H1 (cell line): ENCODE measurements around the gene IFITM10. TPM values are rescaled to one million over a fixed set of nuclear protein-coding genes. Genes with fewer than 3 reads are reported as not detected.
A peak's percentile ranks its signal among the peaks of the same experiment; 100 is the strongest.

Source experiments
- CTCF ChIA-PET: fragments of 300-600 bp; sonication (Branson Sonifier 250); formaldehyde crosslinking; loops from one replicate; lab custom pipeline; 2021; ENCODE audit not compliant: partially characterized antibody; lab: Charles Lee
- POLR2A ChIA-PET: fragments of 300-600 bp; sonication (Branson Sonifier 250); formaldehyde crosslinking; loops from one replicate; lab custom pipeline; 2021; ENCODE audit warnings: inconsistent platforms; ENCODE audit not compliant: partially characterized antibody; lab: Charles Lee
- DNase-seq, 2 experiments: peaks; one replicate each; pipeline versions ENCODE4 v3.0.0 to v3.0.0-alpha.2; 2010 to 2022; ENCODE audit warnings: low spot score in 2 of 2, low read depth in 1 of 2, mixed read lengths in 1 of 2
- FAIRE-seq: peaks from 2 replicates; lab custom pipeline; 2011; peaks lifted over from hg19 to GRCh38; lab: Jason Lieb, UNC
- H2AFZ ChIP-seq: 2 replicates; pipeline ENCODE4 v1.8.1; 2012; ENCODE audit warnings: low read length, inconsistent platforms
- H2AK5ac ChIP-seq: 2 replicates; pipeline ENCODE4 v1.6.1; 2013; ENCODE audit warnings: low read depth, low read length
- H2BK120ac ChIP-seq: replicated peaks from 2 replicates; pipeline ENCODE3; 2013; ENCODE audit warnings: low read depth, low read length, inconsistent platforms
- H2BK12ac ChIP-seq: 2 replicates; pipeline ENCODE4 v1.6.1; 2013; ENCODE audit warnings: low read depth, low read length
- H2BK15ac ChIP-seq: 2 replicates; pipeline ENCODE4 v1.6.1; 2013; ENCODE audit warnings: low read length
- H2BK20ac ChIP-seq: 2 replicates; pipeline ENCODE4 v1.6.1; 2013; ENCODE audit warnings: low read length
- H2BK5ac ChIP-seq: 2 replicates; pipeline ENCODE4 v1.6.1; 2013; ENCODE audit warnings: low read depth, low read length
- H3K14ac ChIP-seq: 2 replicates; pipeline ENCODE4 v1.6.1; 2013; ENCODE audit warnings: inconsistent platforms; ENCODE audit not compliant: insufficient read length
- H3K18ac ChIP-seq: 2 replicates; pipeline ENCODE4 v1.6.1; 2013; ENCODE audit warnings: low read length; ENCODE audit errors: extremely low read depth
- H3K23ac ChIP-seq: 2 replicates; pipeline ENCODE4 v1.6.1; 2013; ENCODE audit warnings: inconsistent platforms; ENCODE audit not compliant: insufficient read length
- H3K23me2 ChIP-seq: 2 replicates; pipeline ENCODE4 v1.6.1; 2013; ENCODE audit warnings: low read depth, low read length
- H3K27ac ChIP-seq: 2 replicates; pipeline ENCODE4 v1.6.1; 2011; ENCODE audit warnings: low read depth, low read length, inconsistent platforms
- H3K27me3 ChIP-seq, 4 experiments: replicated peaks in 1 of 4; 1 replicate in 1 of 4; 2 replicates in 3 of 4; pipeline versions ENCODE4 v1.6.1 to v1.8.1; 2011 to 2013; ENCODE audit warnings: low read length in 3 of 4, mild to moderate bottlenecking in 3 of 4, inconsistent platforms in 2 of 4, mixed read lengths in 2 of 4, moderate library complexity in 1 of 4; ENCODE audit not compliant: control insufficient read depth in 3 of 4, insufficient read depth in 3 of 4; ENCODE audit errors: extremely low read depth in 1 of 4
- H3K36me3 ChIP-seq, 4 experiments: 2 replicates each; pipeline versions ENCODE4 v1.6.1 to v1.8.1; 2011 to 2013; ENCODE audit warnings: mild to moderate bottlenecking in 4 of 4, low read length in 3 of 4, moderate library complexity in 2 of 4, control low read depth in 1 of 4, inconsistent platforms in 1 of 4; ENCODE audit not compliant: insufficient read depth in 4 of 4, control insufficient read depth in 2 of 4
- H3K4ac ChIP-seq: replicated peaks from 2 replicates; pipeline ENCODE3; 2013; ENCODE audit warnings: low read length, low read depth, mixed read lengths, inconsistent platforms; ENCODE audit not compliant: insufficient read length
- H3K4me1 ChIP-seq, 4 experiments: replicated peaks in 1 of 4; 1 replicate in 1 of 4; 2 replicates in 3 of 4; pipeline versions ENCODE4 v1.6.1 to v1.8.1; 2011 to 2013; ENCODE audit warnings: low read length in 3 of 4, inconsistent platforms in 2 of 4, mixed read lengths in 1 of 4; ENCODE audit not compliant: insufficient read depth in 4 of 4, control insufficient read depth in 3 of 4
- H3K4me2 ChIP-seq, 2 experiments: 2 replicates each; pipeline versions ENCODE4 v1.6.1 to v1.8.1; 2011 to 2013; ENCODE audit warnings: low read depth in 2 of 2, low read length in 2 of 2, control low read depth in 1 of 2, inconsistent platforms in 1 of 2, mild to moderate bottlenecking in 1 of 2; ENCODE audit not compliant: insufficient read depth in 1 of 2
- H3K4me3 ChIP-seq, 4 experiments: fragments of 200-600, 300-600 bp in 1 of 4; sonication (generic), shearing (Covaris generic), sonication (Bioruptor Twin) in 1 of 4; 2 replicates each; pipeline versions ENCODE4 v1.5.1 to v1.8.1; 2011 to 2016; ENCODE audit warnings: low read length in 4 of 4, low read depth in 3 of 4, control low read depth in 2 of 4, inconsistent platforms in 2 of 4, mild to moderate bottlenecking in 2 of 4, mixed read lengths in 1 of 4, moderate library complexity in 1 of 4; ENCODE audit not compliant: insufficient read depth in 2 of 4; ENCODE audit errors: extremely low read depth in 1 of 4
- H3K56ac ChIP-seq: replicated peaks from 2 replicates; pipeline ENCODE3; 2013; ENCODE audit warnings: low read depth, mild to moderate bottlenecking, mixed read lengths, low read length, inconsistent platforms; ENCODE audit not compliant: insufficient read length
- H3K79me1 ChIP-seq: 2 replicates; pipeline ENCODE4 v1.6.1; 2013; ENCODE audit warnings: low read depth, low read length, control low read depth
- H3K79me2 ChIP-seq, 2 experiments: 2 replicates each; pipeline versions ENCODE4 v1.6.1 to v1.8.1; 2012 to 2013; ENCODE audit warnings: low read length in 2 of 2, mild to moderate bottlenecking in 2 of 2, inconsistent platforms in 1 of 2; ENCODE audit not compliant: insufficient read depth in 2 of 2, control insufficient read depth in 1 of 2
- H3K9ac ChIP-seq, 4 experiments: replicated peaks in 1 of 4; 1 replicate in 1 of 4; 2 replicates in 3 of 4; pipeline versions ENCODE4 v1.6.1 to v1.8.1; 2011 to 2013; ENCODE audit warnings: low read depth in 3 of 4, low read length in 3 of 4, control low read depth in 2 of 4, mild to moderate bottlenecking in 2 of 4, moderate library complexity in 2 of 4, inconsistent platforms in 1 of 4; ENCODE audit errors: extremely low read depth in 1 of 4
- H3K9me3 ChIP-seq, 2 experiments: 2 replicates each; pipeline versions ENCODE4 v1.6.1 to v1.8.1; 2012 to 2013; ENCODE audit warnings: mild to moderate bottlenecking in 2 of 2, moderate library complexity in 2 of 2, control low read depth in 1 of 2, inconsistent platforms in 1 of 2, low read depth in 1 of 2, low read length in 1 of 2, mixed read lengths in 1 of 2; ENCODE audit not compliant: insufficient read depth in 2 of 2
- H4K20me1 ChIP-seq, 2 experiments: replicated peaks in 1 of 2; 2 replicates each; pipeline versions ENCODE3 to v1.8.1; 2011 to 2013; ENCODE audit warnings: inconsistent platforms in 2 of 2, low read length in 2 of 2, mild to moderate bottlenecking in 1 of 2; ENCODE audit not compliant: insufficient read depth in 2 of 2, control insufficient read depth in 1 of 2
- H4K5ac ChIP-seq: 2 replicates; pipeline ENCODE4 v1.6.1; 2013; ENCODE audit warnings: low read length, low read depth, mixed read lengths, inconsistent platforms; ENCODE audit not compliant: insufficient read length
- H4K8ac ChIP-seq: 2 replicates; pipeline ENCODE4 v1.8.0; 2013; ENCODE audit warnings: mild to moderate bottlenecking, moderate library complexity, low read length, inconsistent platforms; ENCODE audit not compliant: insufficient read depth; ENCODE audit errors: extremely low read depth
- H4K91ac ChIP-seq: replicated peaks from 2 replicates; pipeline ENCODE3; 2013; ENCODE audit warnings: low read length, mixed read lengths, inconsistent platforms; ENCODE audit not compliant: insufficient read length
- CREB1 ChIP-seq: IDR thresholded peaks from 2 replicates; pipeline ENCODE4 v1.6.1; 2012; ENCODE audit warnings: inconsistent platforms
- HDAC6 ChIP-seq: IDR thresholded peaks from one replicate; pipeline ENCODE4 v1.7.1; 2012; ENCODE audit warnings: low read depth, mild to moderate bottlenecking, inconsistent platforms, low read length, moderate library complexity
- KDM5A ChIP-seq: fragments of 200-600 bp; IDR thresholded peaks from 2 replicates; pipeline ENCODE4 v1.7.1; 2012; ENCODE audit warnings: mild to moderate bottlenecking, low read length, inconsistent platforms, mixed read lengths
- MAFK ChIP-seq: IDR thresholded peaks from 2 replicates; pipeline ENCODE4 v1.6.1; 2012; ENCODE audit warnings: low read depth, mild to moderate bottlenecking, improper control_type of control experiment, low read length
- SRF ChIP-seq: IDR thresholded peaks from 2 replicates; pipeline ENCODE4 v1.6.1; 2011; ENCODE audit warnings: mild to moderate bottlenecking, low read depth, low read length, moderate library complexity
- WGBS, 2 experiments: shearing (Covaris generic) in 1 of 2; methylation state at CpG; one replicate each; pipeline versions ENCODE4 v1.1.6 to v1.1.7; 2013 to 2015; ENCODE audit warnings: low lambda C conversion rate in 2 of 2, mixed read lengths in 2 of 2, inconsistent platforms in 1 of 2, low coverage in 1 of 2, missing lambda C conversion rate in 1 of 2; ENCODE audit not compliant: insufficient replicate concordance in 2 of 2, insufficient coverage in 1 of 2, insufficient read length in 1 of 2; ENCODE audit errors: extremely low coverage in 1 of 2, missing lambda C conversion rate in 1 of 2; 5-methylcytosine and 5-hydroxymethylcytosine counted together
- polyA plus RNA-seq, 7 experiments: library from polyadenylated mRNA; depleted of rRNA in 3 of 7; stranded (reverse) in 5 of 7; unstranded in 2 of 7; fragments of >200 nt in 5 of 7; fragments of 200-250 nt in 2 of 7; gene quantifications; 1 replicate in 5 of 7; 2 replicates in 1 of 7; 4 replicates in 1 of 7; pipeline versions ENCODE4 v1.2.1 to v1.2.3, GENCODE V29; 2011 to 2013; ENCODE audit warnings: missing spikeins in 2 of 7, mixed read lengths in 2 of 7
- total RNA-seq: library from RNA; stranded (reverse); fragmentation: NEBNext Ultra II Directional; extraction: Animal tissue kit (Norgen Biotek cat#: 25700); gene quantifications from 2 replicates; pipeline ENCODE4 v1.2.1, GENCODE V29; 2021

IFITM10 gene
- total and polyA plus RNA-seq, 2 of the 8 experiments (the other 6 are each of a cell fraction or from before 2014, with no cell fraction given): 0.08 to 0.22 TPM

GRCh38 chr11:1762537-1763302 is 12.3 kb upstream of the IFITM10 start:
- H3K27me3 ChIP-seq: no peaks in the 10 kb centered on the region
- H3K4ac ChIP-seq: no peak overlapping the region
- no peak overlapping the region for H2BK15ac ChIP-seq
- FAIRE-seq: no peak
- H4K91ac ChIP-seq: no peak overlapping the region
- no peak overlapping the region for H2BK5ac ChIP-seq
- POLR2A ChIA-PET: interaction anchor here (0.8 to 2.4 kb wide), 4 partner anchors 8 to 14 kb away, joined by 3 to 6 read pairs (median 3); no protein-coding TSS in a partner anchor
- H3K79me2 ChIP-seq: peaks cover 0 to 12% of the 10 kb centered on the region in 2 experiments; a peak in 2 of 4 replicates
- no peak overlapping the region for H2BK120ac ChIP-seq
- no peaks in the 10 kb centered on the region for H3K9me3 ChIP-seq
- 70% methylated on average over 12 of the region's 16 CpGs; no CpG with 5 or more reads in 1 of the 2 experiments for whole genome bisulfite sequencing, 2 experiments
- H2BK12ac ChIP-seq: no peak overlapping the region
- H3K14ac ChIP-seq: no peak overlapping the region
- H3K27ac ChIP-seq: no peak overlapping the region
- H3K4me3 ChIP-seq: peak overlapping the region; percentile 70 to 98 (median 75)
- peak overlapping the region; percentile 82 for H4K8ac ChIP-seq
- no peak overlapping the region for H2AK5ac ChIP-seq
- peaks cover 6% of the 10 kb centered on the region; the same call in 1 of the 2 replicates for H3K23me2 ChIP-seq
- H3K18ac ChIP-seq: no peak overlapping the region; the same call in 1 of the 2 replicates
- H2BK20ac ChIP-seq: no peak overlapping the region
- peaks cover 0 to 6% (median 3%) of the 10 kb centered on the region in 4 experiments; a peak in 5 of 7 replicates for H3K4me1 ChIP-seq
- TF ChIP-seq CREB1: no peak
- no peak for TF ChIP-seq KDM5A
- TF ChIP-seq SRF: no peak
- no peak for TF ChIP-seq HDAC6
- no peak for TF ChIP-seq MAFK
- TF ChIP-seq, all 59 proteins: peak for 0
- H3K36me3 ChIP-seq: peaks cover 0 to 13% (median 2%) of the 10 kb centered on the region in 4 experiments; a peak in 5 of 8 replicates
- H4K20me1 ChIP-seq: peaks cover 2 to 6% of the 10 kb centered on the region in 2 experiments
- DNase-seq: no peak
- 0 out of 2 replicates have a peak, but pooled peaks cover 2% of the 10 kb centered on the region for H3K79me1 ChIP-seq
- H3K4me2 ChIP-seq: peak overlapping the region; percentile 73 to 86
- H2AFZ ChIP-seq: no peak overlapping the region
- H3K56ac ChIP-seq: no peak overlapping the region
- peak overlapping the region in 3 of 4 experiments; percentile 52 to 68 (median 54); a peak in 3 of 7 replicates for H3K9ac ChIP-seq
- H3K23ac ChIP-seq: no peak overlapping the region
- H4K5ac ChIP-seq: no peak overlapping the region
- CTCF ChIA-PET: interaction anchor here (0.7 to 2.1 kb wide), 4 partner anchors 64 to 114 kb away, joined by 3 to 7 read pairs (median 3); no protein-coding TSS in a partner anchor
